Astrocyte (in vitro differentiated cells and primary cell): ENCODE results near the gene IKZF5. TPM values are rescaled to one million over a fixed set of nuclear protein-coding genes. Genes with fewer than 3 reads are reported as not detected.

ENCODE experiments used
- DNase-seq: peaks from one replicate; pipeline ENCODE4 v3.0.0-alpha.2; 2010; ENCODE audit warnings: low read depth
- FAIRE-seq: peaks from 2 replicates; lab custom pipeline; 2011; peaks lifted over from hg19 to GRCh38; lab: Jason Lieb, UNC
- H2AFZ ChIP-seq: 2 replicates; pipeline ENCODE4 v1.6.0; 2012; ENCODE audit warnings: low read depth, low read length, inconsistent platforms
- H3K27ac ChIP-seq: 2 replicates; pipeline ENCODE4 v1.5.1; 2011; ENCODE audit warnings: low read depth, low read length, inconsistent platforms
- H3K27me3 ChIP-seq: 2 replicates; pipeline ENCODE4 v1.6.0; 2011; ENCODE audit warnings: low read length, inconsistent platforms; ENCODE audit not compliant: insufficient read depth
- H3K36me3 ChIP-seq: 2 replicates; pipeline ENCODE4 v1.5.1; 2011; ENCODE audit warnings: low read length, inconsistent platforms; ENCODE audit not compliant: insufficient read depth
- H3K4me1 ChIP-seq: 2 replicates; pipeline ENCODE4 v1.5.1; 2011; ENCODE audit warnings: low read length, inconsistent platforms; ENCODE audit not compliant: insufficient read depth
- H3K4me2 ChIP-seq: 2 replicates; pipeline ENCODE4 v1.6.0; 2012; ENCODE audit warnings: low read length, inconsistent platforms
- H3K4me3 ChIP-seq: 2 replicates; pipeline ENCODE4 v1.5.1; 2011; ENCODE audit warnings: low read depth, mild to moderate bottlenecking, low read length, inconsistent platforms; ENCODE audit not compliant: insufficient read depth
- H3K79me2 ChIP-seq: 2 replicates; pipeline ENCODE4 v1.6.0; 2012; ENCODE audit warnings: mild to moderate bottlenecking, low read length, inconsistent platforms; ENCODE audit not compliant: insufficient read depth
- H3K9ac ChIP-seq: 2 replicates; pipeline ENCODE4 v1.6.0; 2012; ENCODE audit warnings: mild to moderate bottlenecking, low read length, inconsistent platforms
- H3K9me3 ChIP-seq: 2 replicates; pipeline ENCODE4 v1.5.1; 2012; ENCODE audit warnings: low read depth, mild to moderate bottlenecking, low read length, inconsistent platforms; ENCODE audit not compliant: insufficient read depth
- H4K20me1 ChIP-seq: 2 replicates; pipeline ENCODE4 v1.6.0; 2012; ENCODE audit warnings: low read length, inconsistent platforms; ENCODE audit not compliant: insufficient read depth
- H3K27ac Mint-ChIP-seq: one replicate; pipeline ENCODE4 v1.8.0; 2021; ENCODE audit warnings: mild to moderate bottlenecking, mixed read lengths; ENCODE audit not compliant: unreplicated experiment
- H3K27me3 Mint-ChIP-seq: one replicate; pipeline ENCODE4 v1.8.0; 2021; ENCODE audit warnings: low read depth, mixed read lengths; ENCODE audit not compliant: unreplicated experiment
- H3K36me3 Mint-ChIP-seq: one replicate; pipeline ENCODE4 v1.8.0; 2021; ENCODE audit warnings: low read depth, mixed read lengths; ENCODE audit not compliant: unreplicated experiment
- H3K4me1 Mint-ChIP-seq: one replicate; pipeline ENCODE4 v1.8.0; 2021; ENCODE audit warnings: low read depth, mixed read lengths; ENCODE audit not compliant: unreplicated experiment
- H3K4me3 Mint-ChIP-seq: one replicate; pipeline ENCODE4 v1.8.0; 2021; ENCODE audit warnings: mild to moderate bottlenecking, moderate library complexity, mixed read lengths; ENCODE audit not compliant: unreplicated experiment
- H3K9me3 Mint-ChIP-seq: one replicate; pipeline ENCODE4 v1.8.0; 2021; ENCODE audit warnings: mild to moderate bottlenecking, mixed read lengths; ENCODE audit not compliant: unreplicated experiment
- CTCF ChIP-seq: IDR thresholded peaks from 2 replicates; pipeline ENCODE4 v1.5.1; 2011; ENCODE audit warnings: low read depth, mild to moderate bottlenecking, inconsistent platforms, low read length, moderate library complexity; ENCODE audit not compliant: insufficient read depth
- EZH2 ChIP-seq: IDR thresholded peaks from 2 replicates; pipeline ENCODE4 v1.6.1; 2012; ENCODE audit warnings: mild to moderate bottlenecking, low read length, inconsistent platforms; ENCODE audit not compliant: insufficient read depth
- total RNA-seq: library from RNA; stranded (reverse); gene quantifications from 2 replicates; pipeline ENCODE4 v1.2.1, GENCODE V29; 2021

Gene IKZF5
- total RNA-seq, 1 donor from 2014 or later = 10.8 TPM

- no peak overlapping the region for H3K27ac ChIP-seq
- TF ChIP-seq CTCF = no peak
- TF ChIP-seq EZH2 = no peak
- no peaks in the 10 kb centered on the region for H3K36me3 ChIP-seq
- no peaks in the 10 kb centered on the region for H3K4me1 ChIP-seq
- H3K36me3 Mint-ChIP-seq = no peaks in the 10 kb centered on the region
- H3K27me3 Mint-ChIP-seq = no peaks in the 10 kb centered on the region
- DNase-seq = no peak
- H3K9me3 ChIP-seq = no peaks in the 10 kb centered on the region
- H3K27ac Mint-ChIP-seq = no peak overlapping the region
- FAIRE-seq = no peak
- H3K9me3 Mint-ChIP-seq = no peaks in the 10 kb centered on the region
- no peaks in the 10 kb centered on the region for H3K4me1 Mint-ChIP-seq
- no peak overlapping the region for H2AFZ ChIP-seq
- H3K27me3 ChIP-seq = no peaks in the 10 kb centered on the region
- no peak overlapping the region for H3K4me3 ChIP-seq
- no peak overlapping the region for H3K4me3 Mint-ChIP-seq
- no peak overlapping the region for H3K4me2 ChIP-seq
- H3K9ac ChIP-seq = no peak overlapping the region
- H4K20me1 ChIP-seq = no peaks in the 10 kb centered on the region
- no peaks in the 10 kb centered on the region for H3K79me2 ChIP-seq
These were observed 22.5 kb upstream of the IKZF5 start for GRCh38 chr10:123031124-123031523.

GRCh38 chr10:123027861-123028260, 19.3 kb upstream of the IKZF5 start:
- Histone ChIP-seq H2AFZ (no peak overlapping the region), H3K36me3 (no peaks in the 10 kb centered on the region), H3K27me3 (no peaks in the 10 kb centered on the region), H3K9ac (no peak overlapping the region), H3K4me1 (no peaks in the 10 kb centered on the region), H3K27ac (no peak overlapping the region), H3K4me2 (no peak overlapping the region), H3K9me3 (no peaks in the 10 kb centered on the region), H3K79me2 (no peaks in the 10 kb centered on the region), H4K20me1 (no peaks in the 10 kb centered on the region), H3K4me3 (no peak overlapping the region)
- H3K36me3 Mint-ChIP-seq = no peaks in the 10 kb centered on the region
- no peak overlapping the region for H3K4me3 Mint-ChIP-seq
- no peaks in the 10 kb centered on the region for H3K27me3 Mint-ChIP-seq
- no peaks in the 10 kb centered on the region for H3K9me3 Mint-ChIP-seq
- DNase-seq (no peak), FAIRE-seq (no peak)
- H3K27ac Mint-ChIP-seq = no peak overlapping the region
- TF ChIP-seq CTCF (no peak), EZH2 (no peak)
- no peaks in the 10 kb centered on the region for H3K4me1 Mint-ChIP-seq

- Mint-ChIP-seq H3K9me3 (no peaks in the 10 kb centered on the region), H3K27me3 (no peaks in the 10 kb centered on the region), H3K27ac (no peak overlapping the region), H3K4me1 (no peaks in the 10 kb centered on the region), H3K36me3 (no peaks in the 10 kb centered on the region), H3K4me3 (no peak overlapping the region)
- no peaks in the 10 kb centered on the region for H3K36me3 ChIP-seq
- DNase-seq (no peak), FAIRE-seq (no peak)
- H3K4me3 ChIP-seq = no peak overlapping the region
- no peak overlapping the region for H2AFZ ChIP-seq
- no peaks in the 10 kb centered on the region for H3K27me3 ChIP-seq
- H3K9ac ChIP-seq = no peak overlapping the region
- no peaks in the 10 kb centered on the region for H4K20me1 ChIP-seq
- H3K79me2 ChIP-seq = no peaks in the 10 kb centered on the region
- no peaks in the 10 kb centered on the region for H3K4me1 ChIP-seq
- no peaks in the 10 kb centered on the region for H3K9me3 ChIP-seq
- TF ChIP-seq CTCF (no peak), EZH2 (no peak)
- no peak overlapping the region for H3K4me2 ChIP-seq
- no peak overlapping the region for H3K27ac ChIP-seq
These were observed 17.7 kb upstream of the IKZF5 start for GRCh38 chr10:123026302-123026701.
